ENCODE data around the gene GAS2L1.

GRCh38 chr22:29260601-29261315, 45.7 kb upstream of the GAS2L1 start:
- no peak for TF ChIP-seq CTCF (IDR thresholded peaks at IDR 0.05; ENCODE audit: low read depth, low read length)
- TF ChIP-seq, protein P1, sequence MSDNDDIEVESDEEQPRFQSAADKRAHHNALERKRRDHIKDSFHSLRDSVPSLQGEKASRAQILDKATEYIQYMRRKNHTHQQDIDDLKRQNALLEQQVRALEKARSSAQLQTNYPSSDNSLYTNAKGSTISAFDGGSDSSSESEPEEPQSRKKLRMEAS (IDR thresholded peaks at IDR 0.05; ENCODE audit: low read depth, low read length): no peak
- TF ChIP-seq POLR2A (IDR thresholded peaks at IDR 0.05; ENCODE audit: extremely low read depth, insufficient read length): no peak

Measured in NB4 (cell line).